Caco-2 (cell line): ENCODE measurements around the gene C6orf89. TPM values are rescaled to one million over a fixed set of nuclear protein-coding genes. Genes with fewer than 3 reads are reported as not detected.
"Not testable (repeated sequence)": the region's sequence is repeated elsewhere in the genome, so short reads cannot be mapped to it uniquely, and the experiment has no call there.

ENCODE experiments used
- BruUV-seq: library from RNA; stranded (reverse); fragments of 400-500 nt; replicated peaks from 2 replicates; lab custom pipeline; 2021; lab: Mats Ljungman, UMichigan
- CTCF ChIA-PET: fragments of 300-600 bp; sonication (Branson Sonifier 250); formaldehyde crosslinking; loops from one replicate; lab custom pipeline; 2022; ENCODE audit warnings: antibody characterized with exemption; lab: Charles Lee
- POLR2A ChIA-PET: fragments of 300-600 bp; sonication (Branson Sonifier 250); formaldehyde crosslinking; loops from one replicate; lab custom pipeline; 2022; ENCODE audit warnings: antibody characterized with exemption; lab: Charles Lee
- DNase-seq, 2 experiments: peaks; one replicate each; pipeline versions ENCODE4 v3.0.0 to v3.0.0-alpha.2; 2020 to 2022
- H3K27me3 ChIP-seq: replicated peaks from 2 replicates; pipeline ENCODE4 v1.6.0; 2011; ENCODE audit warnings: low read length; ENCODE audit not compliant: control insufficient read depth, insufficient read depth
- H3K36me3 ChIP-seq: 2 replicates; pipeline ENCODE4 v1.5.1; 2011; ENCODE audit warnings: low read length; ENCODE audit not compliant: control insufficient read depth, insufficient read depth
- H3K4me1 ChIP-seq: fragments of 250-450 bp; sonication (Bioruptor Pico); 2 replicates; pipeline ENCODE4 v1.5.1; 2020; ENCODE audit warnings: mild to moderate bottlenecking
- H3K4me3 ChIP-seq: 2 replicates; pipeline ENCODE4 v1.5.1; 2011; ENCODE audit warnings: low read depth, mild to moderate bottlenecking, control low read depth, low read length
- H3K9me3 ChIP-seq: fragments of 250-450 bp; sonication (Bioruptor Pico); 2 replicates; pipeline ENCODE4 v1.5.1; 2020; ENCODE audit warnings: mild to moderate bottlenecking, moderate library complexity
- H3K27ac Mint-ChIP-seq: one replicate; pipeline ENCODE4 v1.8.0; 2022; ENCODE audit warnings: mixed read lengths; ENCODE audit not compliant: unreplicated experiment
- H3K27me3 Mint-ChIP-seq: one replicate; pipeline ENCODE4 v1.8.0; 2022; ENCODE audit warnings: mixed read lengths; ENCODE audit not compliant: insufficient read depth, unreplicated experiment
- H3K36me3 Mint-ChIP-seq: one replicate; pipeline ENCODE4 v1.8.0; 2022; ENCODE audit warnings: mild to moderate bottlenecking, mixed read lengths; ENCODE audit not compliant: insufficient read depth, unreplicated experiment
- H3K4me1 Mint-ChIP-seq: one replicate; pipeline ENCODE4 v1.8.0; 2022; ENCODE audit warnings: low read depth, mixed read lengths; ENCODE audit not compliant: unreplicated experiment
- H3K4me3 Mint-ChIP-seq: one replicate; pipeline ENCODE4 v1.8.0; 2022; ENCODE audit warnings: mild to moderate bottlenecking, moderate library complexity, mixed read lengths; ENCODE audit not compliant: unreplicated experiment
- H3K9me3 Mint-ChIP-seq: one replicate; pipeline ENCODE4 v1.8.0; 2022; ENCODE audit warnings: mixed read lengths; ENCODE audit not compliant: unreplicated experiment
- CTCF ChIP-seq, 2 experiments: fragments of 200-600 bp in 1 of 2; IDR thresholded peaks; 1 replicate in 1 of 2; 2 replicates in 1 of 2; pipeline versions ENCODE4 v1.5.1 to v1.8.0; 2011 to 2022; ENCODE audit warnings: antibody characterized with exemption in 1 of 2, control low read depth in 1 of 2, inconsistent platforms in 1 of 2, low read depth in 1 of 2, low read length in 1 of 2, mild to moderate bottlenecking in 1 of 2, moderate library complexity in 1 of 2; ENCODE audit not compliant: insufficient read depth in 1 of 2, severe bottlenecking in 1 of 2, unreplicated experiment in 1 of 2
- intact Hi-C: fragments of 100-400 bp; cut with micrococcal nuclease; formaldehyde crosslinking; loops from one replicate; pipeline ENCODE4 v1.10.0; 2022; ENCODE audit not compliant: unreplicated experiment
- total RNA-seq: library from RNA; stranded (reverse); gene quantifications from 2 replicates; pipeline ENCODE4 v1.2.3, GENCODE V29; 2022

The C6orf89 gene
- total RNA-seq, 1 experiment from 2014 or later = 24.4 TPM

- H3K27ac Mint-ChIP-seq, H3K9me3 ChIP-seq, H3K4me3 ChIP-seq, H3K36me3 ChIP-seq, CTCF ChIA-PET, H3K4me3 Mint-ChIP-seq, intact Hi-C loops, H3K4me1 ChIP-seq, H3K36me3 Mint-ChIP-seq, POLR2A ChIA-PET, H3K27me3 ChIP-seq, BruUV-seq, H3K4me1 Mint-ChIP-seq, H3K27me3 Mint-ChIP-seq, DNase-seq: not testable (repeated sequence)
- H3K9me3 Mint-ChIP-seq = peaks cover 18% of the 10 kb centered on the region
Measured at GRCh38 chr6:36942329-36942728, 56.6 kb downstream of the C6orf89 start.

GRCh38 chr6:36944650-36945049 is 58.9 kb downstream of the C6orf89 start:
- Histone ChIP-seq H3K9me3 (no peaks in the 10 kb centered on the region), H3K27me3 (no peaks in the 10 kb centered on the region), H3K36me3 (no peaks in the 10 kb centered on the region), H3K4me3 (no peak overlapping the region), H3K4me1 (no peaks in the 10 kb centered on the region)
- no peak for DNase-seq
- intact Hi-C loops = no loop called here
- no peak for TF ChIP-seq CTCF (IDR thresholded peaks at IDR 0.05; ENCODE audit: insufficient read depth in 1 of 2, low read depth in 1 of 2, low read length in 1 of 2, severe bottlenecking in 1 of 2, unreplicated experiment in 1 of 2)
- H3K9me3 Mint-ChIP-seq = peaks cover 18% of the 10 kb centered on the region
- no TSS peak for BruUV-seq
- H3K4me1 Mint-ChIP-seq = no peaks in the 10 kb centered on the region
- ChIA-PET POLR2A (no interaction called here), CTCF (no interaction called here)
- H3K27me3 Mint-ChIP-seq = peaks cover 6% of the 10 kb centered on the region
- H3K36me3 Mint-ChIP-seq = no peaks in the 10 kb centered on the region
- H3K27ac Mint-ChIP-seq = no peak overlapping the region
- no peak overlapping the region for H3K4me3 Mint-ChIP-seq

GRCh38 chr6:36945301-36945700 is 59.5 kb downstream of the C6orf89 start:
- peaks cover 6% of the 10 kb centered on the region for H3K27me3 Mint-ChIP-seq
- no peak for DNase-seq
- POLR2A ChIA-PET = no interaction called here
- no peaks in the 10 kb centered on the region for H3K36me3 Mint-ChIP-seq
- no peaks in the 10 kb centered on the region for H3K4me1 ChIP-seq
- CTCF ChIA-PET = interaction anchor here (0.6 kb wide), 1 partner anchor 40 kb away, joined by 4 read pairs; the partner anchor contains the start of gene MTCH1
- TF ChIP-seq CTCF (IDR thresholded peaks at IDR 0.05; ENCODE audit: insufficient read depth in 1 of 2, low read depth in 1 of 2, low read length in 1 of 2, severe bottlenecking in 1 of 2, unreplicated experiment in 1 of 2) = no peak
- no peaks in the 10 kb centered on the region for H3K4me1 Mint-ChIP-seq
- H3K27me3 ChIP-seq = no peaks in the 10 kb centered on the region
- intact Hi-C loops = no loop called here
- H3K9me3 ChIP-seq = no peaks in the 10 kb centered on the region
- H3K4me3 ChIP-seq = no peak overlapping the region
- no TSS peak for BruUV-seq
- H3K9me3 Mint-ChIP-seq = peaks cover 14% of the 10 kb centered on the region
- H3K4me3 Mint-ChIP-seq = no peak overlapping the region
- H3K36me3 ChIP-seq = no peaks in the 10 kb centered on the region
- no peak overlapping the region for H3K27ac Mint-ChIP-seq

GRCh38 chr6:36946526-36946925 is 60.8 kb downstream of the C6orf89 start:
- Histone ChIP-seq H3K36me3 (no peaks in the 10 kb centered on the region), H3K4me3 (no peak overlapping the region), H3K4me1 (no peaks in the 10 kb centered on the region), H3K9me3 (no peaks in the 10 kb centered on the region), H3K27me3 (no peaks in the 10 kb centered on the region)
- POLR2A ChIA-PET = no interaction called here
- intact Hi-C loops = no loop called here
- no peak overlapping the region for H3K4me3 Mint-ChIP-seq
- no peaks in the 10 kb centered on the region for H3K4me1 Mint-ChIP-seq
- DNase-seq = no peak
- CTCF ChIA-PET = interaction anchor here (0.6 kb wide), 1 partner anchor 531 kb away, joined by 3 read pairs; no protein-coding TSS in a partner anchor
- TF ChIP-seq CTCF (IDR thresholded peaks at IDR 0.05; ENCODE audit: insufficient read depth in 1 of 2, low read depth in 1 of 2, low read length in 1 of 2, severe bottlenecking in 1 of 2, unreplicated experiment in 1 of 2) = no peak
- BruUV-seq = no TSS peak
- no peaks in the 10 kb centered on the region for H3K36me3 Mint-ChIP-seq
- peaks cover 9% of the 10 kb centered on the region for H3K9me3 Mint-ChIP-seq
- H3K27me3 Mint-ChIP-seq = peaks cover 6% of the 10 kb centered on the region
- no peak overlapping the region for H3K27ac Mint-ChIP-seq
